GM21515 (cell line): ENCODE results near the gene CENPT.

Experiments
- ATAC-seq: cut with Tn5 transposase; IDR thresholded peaks from one replicate; pipeline ENCODE4 v1.9.1; 2021; ENCODE audit not compliant: unreplicated experiment

CENPT gene

GRCh38 chr16:67811899-67812298, 35.6 kb downstream of the CENPT start:
- no peak for ATAC-seq

- no peak for ATAC-seq
Observed at GRCh38 chr16:67807148-67807682, 40.3 kb downstream of the CENPT start.

GRCh38 chr16:67806428-67807147, 40.9 kb downstream of the CENPT start, which contains the start of the genes RANBP10 and TSNAXIP1:
Gene RANBP10, minus strand, starts transcription at chr16:67806560. Its CDS starts 24 bp downstream, at chr16:67806536.
Gene TSNAXIP1, plus strand, starts transcription at chr16:67806889. Its CDS starts 261 bp downstream, at chr16:67807150.
- ATAC-seq, result peak; percentile 93

DNA sequence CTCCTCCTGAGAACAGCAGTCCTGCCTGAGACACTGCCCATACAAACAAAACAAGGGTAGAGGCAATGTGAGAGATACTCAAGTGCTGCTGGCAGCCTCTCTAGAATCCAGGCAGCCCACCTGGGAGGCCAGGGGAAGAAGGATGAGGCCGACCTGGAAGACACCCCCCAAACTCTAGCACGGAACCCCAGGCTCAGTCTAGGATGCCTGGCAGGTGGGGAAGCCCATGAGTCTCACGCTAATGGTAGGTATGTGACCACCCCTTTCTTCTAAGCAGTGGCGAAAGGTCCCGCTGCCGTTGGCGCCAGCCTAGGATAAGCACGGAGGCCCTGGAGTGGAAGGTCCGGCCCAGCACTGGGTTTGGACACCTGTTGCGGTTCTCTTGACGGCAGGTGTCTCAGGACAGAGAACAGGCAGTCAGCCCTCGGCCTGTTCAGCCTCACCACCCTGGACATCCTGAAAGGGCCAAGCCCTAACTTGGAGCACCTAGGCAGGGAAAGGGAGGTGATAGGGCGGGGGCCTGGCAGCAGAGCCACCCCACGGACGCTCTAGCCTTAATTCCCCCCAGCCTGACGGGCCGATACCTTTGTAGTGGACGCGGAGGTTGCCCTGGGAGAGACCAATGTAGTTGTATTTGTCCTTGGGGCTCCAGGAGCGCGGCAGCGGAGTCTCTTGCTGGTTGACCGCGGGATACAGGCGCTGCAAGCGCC, 41.6 kb downstream of the CENPT start:
- peak; percentile 2 for ATAC-seq

GRCh38 chr16:67804853-67805542, 42.5 kb downstream of the CENPT start:
- no peak for ATAC-seq

DNA sequence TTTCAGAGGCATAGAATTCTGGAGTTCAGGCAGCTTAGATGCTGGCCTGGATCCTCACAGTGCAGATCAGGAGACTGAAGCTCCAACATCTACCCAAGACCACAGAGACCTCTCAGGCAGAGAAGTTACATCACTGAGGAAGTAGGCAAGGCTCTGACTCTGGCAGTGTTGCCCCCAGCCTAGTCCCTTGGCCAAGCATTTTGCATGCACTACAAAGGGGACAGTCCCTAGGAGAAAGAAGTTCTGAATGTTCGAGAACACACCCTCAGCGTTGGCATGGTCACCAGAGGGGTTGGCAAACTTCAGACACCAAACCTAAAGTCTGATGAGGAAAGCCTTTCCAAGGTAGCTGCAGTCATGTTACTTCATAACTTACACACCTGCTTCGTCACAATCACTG, 43.6 kb downstream of the CENPT start:
- ATAC-seq, result no peak

GRCh38 chr16:67801883-67802282, 45.6 kb downstream of the CENPT start:
- no peak for ATAC-seq

GRCh38 chr16:67801241-67801640, 46.3 kb downstream of the CENPT start:
- no peak for ATAC-seq

DNA sequence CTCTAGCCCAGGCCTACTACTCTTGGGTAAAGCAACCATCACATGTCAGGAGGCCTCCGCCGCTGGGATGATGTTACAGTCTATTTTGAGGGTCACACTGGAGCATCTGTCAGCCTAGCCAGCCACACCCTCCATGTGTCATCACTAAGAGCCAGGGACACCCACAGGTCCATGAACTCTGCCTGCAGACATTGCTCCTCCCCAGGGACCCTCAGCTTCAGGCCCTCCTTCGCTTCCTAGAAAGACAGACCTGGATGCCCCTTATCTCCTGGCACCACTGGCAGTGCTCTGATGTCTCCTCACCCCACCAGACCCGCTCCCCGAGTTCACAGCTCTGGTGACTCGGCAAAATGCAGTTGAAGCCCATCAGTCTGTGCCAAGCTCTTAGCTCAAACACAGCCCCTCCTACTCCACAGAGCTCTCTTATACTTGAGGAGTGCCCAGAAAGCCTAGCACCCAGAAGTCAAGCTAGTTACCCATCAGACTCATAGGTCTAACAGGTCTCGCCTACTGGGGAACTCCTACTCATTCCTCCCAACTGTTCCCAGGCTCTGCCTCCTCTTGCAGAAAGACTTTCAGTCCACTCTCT, 47.1 kb downstream of the CENPT start:
- no peak for ATAC-seq

DNA sequence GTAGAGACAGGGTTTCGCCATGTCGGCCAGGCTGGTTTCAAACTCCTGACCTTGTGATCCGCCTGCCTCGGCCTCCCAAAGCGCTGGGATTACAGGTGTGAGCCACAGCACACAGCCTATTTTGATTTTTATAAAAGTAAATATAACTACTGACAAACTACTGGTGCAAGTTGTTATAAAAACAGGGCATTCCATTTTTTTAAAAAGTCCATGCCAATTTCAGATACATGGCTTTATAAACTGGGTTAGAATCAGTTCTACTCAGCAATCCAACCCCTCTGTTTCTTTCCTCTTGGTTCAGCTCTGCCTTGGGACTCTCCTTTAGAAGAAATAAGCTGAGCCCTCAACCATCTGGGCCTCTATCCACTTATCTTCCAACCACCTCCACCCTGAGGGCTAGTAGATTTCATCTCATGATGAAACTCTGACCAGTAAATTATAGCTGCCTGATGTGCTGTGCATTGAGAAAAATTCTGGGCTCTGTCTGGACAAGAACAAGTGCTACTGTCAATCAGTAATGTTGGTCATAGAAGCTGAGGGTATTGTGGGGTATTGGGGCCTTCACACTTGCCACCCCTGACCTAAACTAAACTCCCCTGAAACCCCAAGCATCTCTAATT, 51.3 kb downstream of the CENPT start:
- ATAC-seq, result no peak

GRCh38 chr16:67790071-67790470, 57.4 kb downstream of the CENPT start:
- ATAC-seq, result no peak

- ATAC-seq, result no peak
Observed at GRCh38 chr16:67786491-67786890, 61.0 kb downstream of the CENPT start.

GRCh38 chr16:67783353-67783725, 64.2 kb downstream of the CENPT start:
- no peak for ATAC-seq

GRCh38 chr16:67782567-67783352, 64.7 kb downstream of the CENPT start:
- no peak for ATAC-seq

GRCh38 chr16:67781565-67781921, 66.0 kb downstream of the CENPT start:
- no peak for ATAC-seq

- no peak for ATAC-seq
Observed at GRCh38 chr16:67780847-67781564, 66.5 kb downstream of the CENPT start.

DNA sequence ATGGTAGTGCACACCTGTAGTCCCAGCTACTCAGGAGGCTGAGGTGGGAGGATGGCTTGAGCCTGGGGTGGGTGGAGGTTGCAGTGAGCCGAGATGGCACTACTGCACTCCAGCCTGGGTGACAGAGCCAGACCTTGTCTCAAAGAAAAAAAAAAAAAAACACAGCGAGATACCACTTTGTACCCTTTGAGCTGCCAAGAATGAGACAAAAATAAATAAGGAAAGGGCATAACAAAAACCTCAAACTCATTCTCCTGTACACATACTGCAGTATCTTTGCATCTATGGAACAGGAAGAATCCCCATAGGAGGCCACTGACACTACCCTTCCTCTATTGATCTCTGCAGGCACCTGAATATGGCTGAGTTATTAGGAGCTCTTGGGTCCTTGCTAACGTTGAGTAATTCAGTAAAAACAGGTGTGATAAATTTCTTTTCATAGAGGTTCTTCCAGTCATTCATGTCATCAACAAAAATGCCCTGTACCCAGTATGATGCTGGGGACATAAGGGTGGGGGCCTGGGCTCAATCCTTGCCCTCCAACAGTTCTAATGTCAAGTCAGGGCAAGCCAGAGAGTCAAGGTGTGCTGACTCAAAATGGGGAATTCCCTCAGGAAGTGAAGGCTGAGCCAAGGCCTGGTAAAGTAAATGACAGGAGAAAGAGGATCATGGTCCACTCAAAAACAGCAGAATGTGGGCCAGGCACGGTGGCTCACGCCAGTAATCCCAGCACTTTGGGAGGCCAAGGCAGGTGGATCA, 68.1 kb downstream of the CENPT start:
- no peak for ATAC-seq
